GM18868 (cell line): ENCODE results near the gene ZNF507.
"Not testable (repeated sequence)": the region's sequence is repeated elsewhere in the genome, so short reads cannot be mapped to it uniquely, and the experiment has no call there.

Source experiments
- ATAC-seq: cut with Tn5 transposase; IDR thresholded peaks from one replicate; pipeline ENCODE4 v1.9.1; 2021; ENCODE audit warnings: mild to moderate bottlenecking, moderate library complexity; ENCODE audit not compliant: unreplicated experiment

ZNF507 gene

DNA sequence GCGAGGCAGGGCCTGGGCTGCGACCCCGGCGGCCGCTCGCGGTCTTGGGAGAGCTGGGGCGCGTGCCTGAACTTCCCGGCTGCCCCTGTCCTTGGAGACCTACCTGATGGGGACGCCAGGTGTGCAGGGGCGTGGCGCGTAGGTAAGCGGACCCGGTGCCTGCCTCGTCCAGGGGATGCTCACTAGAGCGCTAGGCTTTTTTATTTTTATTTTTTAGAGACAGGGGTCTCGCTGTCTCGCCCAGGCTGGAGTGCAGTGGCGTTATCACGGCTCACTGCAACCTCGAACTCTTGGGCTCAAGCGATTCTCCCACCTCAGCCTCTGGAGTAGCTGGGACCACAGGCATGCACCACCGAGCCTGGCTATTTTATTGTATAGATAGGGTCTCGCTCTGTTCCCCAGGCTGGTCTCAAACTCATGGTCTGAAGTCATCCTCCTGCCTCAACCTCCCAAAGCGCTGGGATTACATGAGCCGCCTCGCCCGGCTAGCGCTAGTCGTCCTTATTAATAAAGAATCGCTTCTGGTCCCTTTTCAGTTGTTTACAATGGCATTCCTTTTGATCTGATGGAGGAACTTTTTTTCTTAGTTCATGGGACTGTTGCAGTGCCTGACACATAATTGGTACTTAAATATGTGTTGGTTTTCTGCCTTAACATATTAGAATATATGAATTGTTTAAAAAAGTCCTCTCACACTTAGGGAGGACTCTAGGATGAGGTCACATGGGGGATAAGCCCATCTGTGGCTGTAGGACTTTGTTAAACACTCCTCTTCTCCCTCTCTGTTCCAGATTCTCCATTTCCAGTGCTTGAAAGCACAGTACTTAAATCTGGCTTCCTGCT, 61.0 kb downstream of the ZNF507 start:
- ATAC-seq = no peak

DNA sequence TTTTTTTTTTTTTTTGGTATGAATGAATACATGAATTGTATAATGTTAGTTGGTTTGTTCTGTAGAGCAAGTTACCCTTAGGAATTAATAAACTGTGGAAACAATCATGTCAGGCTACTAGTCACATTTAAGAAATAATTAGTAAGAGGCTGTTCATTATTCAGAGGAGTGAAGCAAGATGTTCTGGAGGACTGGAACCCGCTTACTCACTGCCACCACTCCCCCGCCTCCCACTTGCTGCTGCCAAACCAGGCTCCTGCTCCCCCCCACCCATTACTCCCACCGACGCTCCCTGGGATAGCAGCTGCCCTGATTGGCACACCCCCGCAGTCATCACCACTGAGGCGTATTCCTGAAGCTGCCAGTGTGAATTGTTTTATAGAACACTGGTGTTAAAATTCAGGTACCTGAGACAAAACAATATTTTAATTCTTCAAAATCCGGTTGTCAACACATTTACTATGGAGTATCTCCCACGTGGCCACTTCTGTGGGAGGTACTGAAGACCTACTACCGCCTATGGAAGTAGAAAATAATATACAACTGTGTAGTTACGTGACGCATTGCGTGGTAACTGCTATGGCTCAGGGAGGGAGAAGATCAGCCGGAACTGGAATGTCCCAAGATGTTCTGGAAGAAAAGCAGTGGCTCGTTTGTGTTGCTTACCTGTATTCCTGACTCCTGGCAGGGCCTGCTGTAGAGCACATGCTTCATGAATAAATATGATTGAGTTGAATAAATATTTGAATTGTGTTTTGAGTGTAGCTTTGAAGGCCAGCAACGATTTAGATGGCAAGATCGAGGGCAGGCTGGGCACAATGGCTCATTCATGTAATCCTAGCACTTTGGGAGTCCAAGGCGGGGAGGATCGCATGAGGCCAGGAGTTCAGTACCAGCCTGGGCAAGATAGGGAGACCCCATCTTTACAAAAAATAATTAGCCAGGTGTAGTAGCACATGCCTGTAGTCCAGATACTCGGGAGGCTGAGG, 61.9 kb downstream of the ZNF507 start:
- ATAC-seq = no peak

DNA sequence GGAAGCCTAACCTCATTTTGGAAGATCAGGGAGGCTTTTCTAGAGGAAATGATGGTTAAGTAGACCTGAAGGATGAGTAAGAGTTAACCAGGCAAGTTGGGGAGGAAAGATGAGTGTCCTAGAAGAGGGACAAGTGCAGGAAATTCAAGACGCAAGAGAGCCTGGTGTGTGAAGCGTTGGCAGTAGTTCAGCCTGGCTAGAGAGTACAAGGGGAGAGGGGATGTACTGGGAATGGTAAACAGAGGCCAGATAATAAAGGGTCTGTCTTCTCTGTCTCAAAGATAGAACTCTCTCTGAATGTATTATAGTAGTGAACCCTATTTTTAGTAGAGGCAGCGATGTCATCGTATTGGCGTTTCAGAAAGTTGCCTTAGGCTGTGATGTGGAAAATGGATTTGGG, 69.8 kb downstream of the ZNF507 start:
- ATAC-seq = no peak

DNA sequence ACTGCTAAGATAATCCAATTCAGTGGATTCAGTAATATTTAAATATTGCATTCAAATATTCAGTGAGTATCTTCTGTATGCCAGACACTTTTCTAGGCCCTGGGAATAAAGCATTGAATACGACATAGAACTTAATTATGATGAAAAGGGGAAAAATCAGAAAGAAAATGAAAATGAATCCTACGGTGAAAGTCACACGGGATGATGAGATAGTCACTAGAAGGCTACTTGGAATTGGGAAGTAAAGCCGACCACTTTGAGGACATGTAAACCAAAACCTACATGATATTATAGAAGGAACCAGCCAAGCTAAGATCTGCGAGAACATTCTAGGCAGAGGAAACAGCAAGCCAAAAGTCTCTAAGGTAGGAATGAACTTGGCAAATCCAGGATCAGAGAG, 70.3 kb downstream of the ZNF507 start:
- no peak for ATAC-seq

DNA sequence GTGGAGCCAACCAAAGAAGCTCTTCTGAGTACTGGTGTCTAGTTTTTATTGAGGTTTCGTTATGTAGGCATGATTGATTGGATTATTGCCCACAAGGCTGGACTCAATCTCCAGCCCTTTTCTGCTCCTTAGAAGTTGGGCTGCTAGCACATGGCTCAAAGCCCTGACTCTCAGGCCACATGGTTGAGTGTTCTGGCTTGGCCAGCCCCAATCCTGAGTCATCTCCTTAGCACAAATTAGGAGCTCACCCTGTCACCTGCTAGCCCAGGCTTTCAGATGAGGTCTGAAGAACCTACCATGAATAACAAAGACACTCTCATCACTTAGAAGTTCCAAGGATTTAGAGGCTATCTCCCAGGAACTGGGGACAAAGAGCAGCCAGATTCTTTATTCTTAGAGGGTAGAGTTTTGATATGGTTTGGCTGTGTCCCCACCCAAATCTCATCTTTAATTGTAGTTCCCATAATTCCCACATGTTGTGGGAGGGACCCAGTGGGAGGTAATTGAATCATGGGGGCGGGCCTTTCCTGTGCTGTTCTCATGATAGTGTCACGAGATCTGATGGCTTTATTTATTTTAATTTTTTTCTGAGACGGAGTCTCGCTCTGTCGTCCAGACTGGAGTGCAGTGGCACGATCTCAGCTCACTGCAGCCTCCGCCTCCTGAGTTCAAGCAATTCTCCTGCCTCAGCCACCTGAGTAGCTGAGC, 71.5 kb downstream of the ZNF507 start:
- ATAC-seq = no peak

DNA sequence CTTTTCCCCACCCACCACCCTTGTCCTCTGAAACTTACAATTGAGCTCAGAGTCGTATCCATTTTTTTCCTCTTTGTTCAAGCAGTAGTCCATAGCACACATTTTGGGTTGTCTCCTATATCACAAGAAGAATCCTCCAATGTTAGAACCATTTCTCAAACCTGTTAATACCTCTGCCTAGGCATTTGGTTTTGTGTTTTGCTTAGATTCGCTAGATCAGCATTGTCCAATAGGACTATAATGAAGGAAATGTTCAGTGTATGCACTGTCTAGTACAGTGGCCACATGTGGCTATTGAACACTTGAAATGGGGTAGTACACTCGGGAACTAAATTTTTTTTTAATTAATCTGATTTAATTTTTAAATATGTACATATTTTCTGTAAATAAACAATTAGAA, 72.7 kb downstream of the ZNF507 start:
- no peak for ATAC-seq

DNA sequence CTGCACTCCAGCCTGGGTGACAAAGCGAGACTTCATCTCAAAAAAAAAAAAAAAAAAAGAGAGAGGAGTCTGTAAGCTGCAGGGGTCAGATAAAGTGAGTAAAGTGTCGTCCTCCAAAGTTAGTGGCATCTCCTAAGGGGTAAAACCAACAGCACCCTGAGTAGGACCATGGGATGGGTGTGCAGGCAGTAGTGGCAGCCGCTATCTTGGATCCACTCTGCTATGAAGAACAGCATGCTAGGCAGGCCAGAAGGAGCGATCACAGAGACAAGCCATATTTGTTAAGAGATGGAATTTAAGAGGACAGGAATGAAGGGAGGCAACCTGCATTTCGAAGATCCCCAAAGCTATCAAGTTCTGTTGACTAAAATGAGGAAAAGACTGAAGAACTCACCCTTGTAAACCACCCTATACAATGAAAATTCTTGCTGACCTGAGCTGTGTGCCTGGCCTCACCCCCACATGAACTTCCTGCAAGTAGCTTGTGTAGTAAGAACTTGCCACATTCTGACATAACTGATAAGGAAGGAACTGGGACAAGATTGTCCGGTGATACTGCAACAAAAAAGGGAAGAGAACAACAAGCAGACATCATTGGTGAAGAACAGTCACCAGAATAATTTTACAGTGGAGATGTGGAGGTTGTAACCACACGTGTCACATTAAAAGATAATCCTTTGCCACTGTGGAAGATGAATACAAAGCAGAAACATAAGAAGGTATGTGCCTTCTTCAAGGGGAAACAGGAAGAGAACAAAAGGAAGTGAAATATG, 76.4 kb downstream of the ZNF507 start:
- no peak for ATAC-seq

DNA sequence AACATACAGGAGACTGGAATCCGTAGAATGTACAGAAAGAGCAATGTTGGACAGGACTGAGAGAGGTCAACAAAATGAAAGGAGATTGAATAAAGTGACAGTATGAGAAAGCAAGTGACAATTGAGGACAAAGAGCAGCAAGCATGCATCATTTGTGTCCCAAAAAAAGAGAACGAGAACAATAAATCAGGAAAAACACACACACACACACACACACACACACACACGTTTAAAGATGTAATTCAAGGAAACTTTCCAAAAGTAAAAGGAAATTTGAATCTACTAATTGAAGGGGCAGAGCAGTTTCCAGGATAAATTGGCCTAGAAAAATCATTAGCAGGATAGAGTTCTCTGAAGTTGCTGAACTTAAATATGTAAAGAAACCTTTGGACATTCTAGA, 77.0 kb downstream of the ZNF507 start:
- no peak for ATAC-seq

DNA sequence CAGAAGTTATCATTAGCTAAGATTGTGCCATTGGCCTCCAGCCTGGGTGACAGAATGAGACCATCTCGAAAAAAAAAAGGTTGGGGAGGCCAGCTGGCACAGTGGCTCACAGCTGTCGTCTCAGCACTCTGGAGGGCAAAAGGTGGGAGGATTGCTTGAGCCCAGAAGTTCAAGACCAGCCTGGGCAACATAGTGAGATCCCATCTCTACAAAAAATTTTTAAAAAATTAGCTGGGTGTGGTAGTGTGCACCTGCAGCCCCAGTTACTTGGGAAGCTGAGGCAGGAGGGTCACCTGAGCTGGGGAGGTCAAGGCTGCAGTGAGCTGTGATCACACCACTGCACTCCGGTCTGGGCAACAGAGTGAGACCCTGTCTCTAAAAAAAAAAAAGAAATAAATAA, 78.5 kb downstream of the ZNF507 start:
- ATAC-seq = not testable (repeated sequence)

DNA sequence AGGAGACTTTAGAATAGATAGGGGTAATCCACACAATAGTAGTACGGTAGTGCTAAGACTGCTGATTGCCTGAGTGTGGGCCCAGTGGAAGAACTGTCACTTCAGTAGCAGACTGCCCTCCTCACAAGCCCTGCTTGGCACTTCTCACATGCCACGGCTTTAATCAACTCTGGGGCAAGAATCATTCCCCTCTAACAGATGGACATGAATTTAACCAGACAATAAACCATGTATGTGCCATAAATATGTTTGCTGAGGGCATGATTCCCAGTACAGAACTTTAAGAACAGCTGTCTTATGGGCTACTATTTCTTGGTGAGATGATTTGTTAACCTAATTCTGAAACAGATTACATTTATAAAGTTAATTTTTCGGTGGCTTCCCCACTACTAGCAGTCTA, 82.1 kb downstream of the ZNF507 start:
- no peak for ATAC-seq

DNA sequence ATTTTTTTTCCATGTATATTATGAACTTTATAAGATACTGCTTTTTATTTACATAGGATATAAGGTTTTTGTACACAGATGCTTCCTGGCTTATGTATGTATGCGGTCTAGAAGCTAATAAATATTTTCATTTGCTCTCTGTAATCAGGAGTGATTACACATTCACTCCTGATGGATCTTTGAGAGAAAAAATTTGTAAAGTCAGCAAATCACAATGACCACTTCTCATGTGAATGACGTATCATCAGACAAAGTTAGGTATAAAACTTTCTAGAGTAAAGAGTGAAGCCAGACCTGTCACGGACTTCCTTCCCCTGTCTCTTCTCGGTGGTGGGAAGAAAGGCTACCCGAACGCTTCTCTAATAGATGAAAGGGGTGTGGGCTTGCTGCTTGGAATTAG, 91.3 kb downstream of the ZNF507 start:
- ATAC-seq = no peak

DNA sequence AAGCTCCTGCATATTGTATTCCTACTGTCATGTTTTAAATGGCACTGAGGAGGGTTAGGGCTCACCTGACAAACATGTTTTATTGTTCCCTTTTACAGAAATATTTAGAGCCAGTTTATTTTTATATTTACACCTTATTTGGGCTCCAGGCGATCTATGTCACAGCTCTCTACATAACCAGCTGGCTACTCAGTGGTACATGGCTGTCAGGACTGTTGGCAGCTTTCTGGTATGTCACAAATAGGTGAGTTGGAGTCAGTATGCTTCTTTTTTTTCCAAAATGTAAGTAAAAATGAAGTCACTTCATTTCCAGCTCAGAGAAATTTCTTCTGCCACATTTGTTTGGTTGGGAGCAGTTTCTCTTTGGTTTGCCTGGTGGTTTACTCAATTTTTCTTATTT, 91.7 kb downstream of the ZNF507 start:
- ATAC-seq = no peak
